NB4 (cell line): Measurements from ENCODE around the gene ZNF664.

Experiments
- DNase-seq: peaks from one replicate; pipeline ENCODE4 v3.0.0; 2010; ENCODE audit warnings: low read depth
- H3K4me3 ChIP-seq: one replicate; pipeline ENCODE4 v1.5.1; 2011; ENCODE audit warnings: mild to moderate bottlenecking, low read depth, low read length, moderate library complexity
- MAX ChIP-seq: IDR thresholded peaks from 2 replicates; pipeline ENCODE4 v1.6.1; 2011; ENCODE audit warnings: low read depth, low read length
- MYC ChIP-seq: IDR thresholded peaks from 2 replicates; pipeline ENCODE4 v1.6.1; 2011; ENCODE audit warnings: low read depth, low read length
- POLR2A ChIP-seq: IDR thresholded peaks from 2 replicates; pipeline ENCODE4 v1.6.1; 2011; ENCODE audit warnings: mild to moderate bottlenecking; ENCODE audit not compliant: insufficient read length; ENCODE audit errors: extremely low read depth
- TF ChIP-seq, protein P1 (sequence below): IDR thresholded peaks from one replicate; pipeline ENCODE4 v1.5.1; 2012; ENCODE audit warnings: low read depth, low read length

Gene ZNF664

GRCh38 chr12:124053851-124054250 is 80.8 kb downstream of the ZNF664 start:
- no peak for TF ChIP-seq MAX
- TF ChIP-seq, protein P1, sequence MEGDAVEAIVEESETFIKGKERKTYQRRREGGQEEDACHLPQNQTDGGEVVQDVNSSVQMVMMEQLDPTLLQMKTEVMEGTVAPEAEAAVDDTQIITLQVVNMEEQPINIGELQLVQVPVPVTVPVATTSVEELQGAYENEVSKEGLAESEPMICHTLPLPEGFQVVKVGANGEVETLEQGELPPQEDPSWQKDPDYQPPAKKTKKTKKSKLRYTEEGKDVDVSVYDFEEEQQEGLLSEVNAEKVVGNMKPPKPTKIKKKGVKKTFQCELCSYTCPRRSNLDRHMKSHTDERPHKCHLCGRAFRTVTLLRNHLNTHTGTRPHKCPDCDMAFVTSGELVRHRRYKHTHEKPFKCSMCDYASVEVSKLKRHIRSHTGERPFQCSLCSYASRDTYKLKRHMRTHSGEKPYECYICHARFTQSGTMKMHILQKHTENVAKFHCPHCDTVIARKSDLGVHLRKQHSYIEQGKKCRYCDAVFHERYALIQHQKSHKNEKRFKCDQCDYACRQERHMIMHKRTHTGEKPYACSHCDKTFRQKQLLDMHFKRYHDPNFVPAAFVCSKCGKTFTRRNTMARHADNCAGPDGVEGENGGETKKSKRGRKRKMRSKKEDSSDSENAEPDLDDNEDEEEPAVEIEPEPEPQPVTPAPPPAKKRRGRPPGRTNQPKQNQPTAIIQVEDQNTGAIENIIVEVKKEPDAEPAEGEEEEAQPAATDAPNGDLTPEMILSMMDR = peak; percentile 40
- DNase-seq = peak; percentile 54
- no peak overlapping the region for H3K4me3 ChIP-seq

- no peak overlapping the region for H3K4me3 ChIP-seq
- no peak for TF ChIP-seq MYC
- TF ChIP-seq, protein P1 = no peak
- TF ChIP-seq POLR2A = no peak
- no peak for TF ChIP-seq MAX
- DNase-seq = no peak
Measured at GRCh38 chr12:124055066-124055465, 82.1 kb downstream of the ZNF664 start.

- H3K4me3 ChIP-seq = no peak overlapping the region
- no peak for TF ChIP-seq MAX
- TF ChIP-seq, protein P1 = no peak
- no peak for TF ChIP-seq MYC
- TF ChIP-seq POLR2A = no peak
- DNase-seq = no peak
Measured at GRCh38 chr12:124057691-124058090, 84.7 kb downstream of the ZNF664 start.

DNA sequence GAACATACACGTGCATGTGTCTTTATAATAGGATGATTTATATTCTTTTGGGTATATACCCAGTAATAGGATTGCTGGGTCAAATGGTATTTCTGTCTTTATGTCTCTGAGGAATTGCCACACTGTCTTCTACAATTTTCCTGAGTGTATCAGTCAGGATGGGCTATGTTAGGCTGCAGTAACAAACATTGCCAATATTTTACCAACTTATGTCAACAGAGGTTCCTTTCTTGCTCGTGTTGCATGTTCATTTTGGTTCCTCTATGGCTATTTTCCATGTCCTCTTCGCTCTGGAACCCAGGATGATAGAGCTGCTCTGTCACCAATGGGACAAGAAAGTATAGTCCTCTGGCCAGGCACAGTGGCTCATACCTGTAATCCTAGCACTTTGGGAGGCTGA is 86.7 kb downstream of the ZNF664 start:
- H3K4me3 ChIP-seq = no peak overlapping the region
- TF ChIP-seq MAX = no peak
- TF ChIP-seq POLR2A = no peak
- no peak for TF ChIP-seq MYC
- TF ChIP-seq, protein P1 = no peak
- no peak for DNase-seq
